Measurements from ENCODE around the gene CHRDL2.
"Not testable (repeated sequence)": the region's sequence is repeated elsewhere in the genome, so short reads cannot be mapped to it uniquely, and the experiment has no call there.

CHRDL2 gene

GRCh38 chr11:74731301-74732094, at the start of gene CHRDL2:
Gene CHRDL2, minus strand, starts transcription at chr11:74731426. Its CDS starts 538 bp downstream, at chr11:74730888.
- DNase-seq (ENCODE audit: low read depth), result no peak

GRCh38 chr11:74780248-74781005, 49.2 kb upstream of the CHRDL2 start:
- no peak for DNase-seq (ENCODE audit: low read depth)

- no peak for DNase-seq (ENCODE audit: low read depth)
Measured at GRCh38 chr11:74778581-74778980, 47.4 kb upstream of the CHRDL2 start.

- DNase-seq (ENCODE audit: low read depth), result no peak
Measured at GRCh38 chr11:74777877-74778276, 46.7 kb upstream of the CHRDL2 start.

- DNase-seq (ENCODE audit: low read depth), result no peak
Measured at GRCh38 chr11:74777038-74777437, 45.8 kb upstream of the CHRDL2 start.

- no peak for DNase-seq (ENCODE audit: low read depth)
Measured at GRCh38 chr11:74776546-74776945, 45.3 kb upstream of the CHRDL2 start.

- no peak for DNase-seq (ENCODE audit: low read depth)
Measured at GRCh38 chr11:74775762-74776161, 44.5 kb upstream of the CHRDL2 start.

- DNase-seq (ENCODE audit: low read depth), result no peak
Measured at GRCh38 chr11:74773476-74773875, 42.2 kb upstream of the CHRDL2 start.

GRCh38 chr11:74771139-74771538, 39.9 kb upstream of the CHRDL2 start:
- DNase-seq (ENCODE audit: low read depth), result no peak

- DNase-seq (ENCODE audit: low read depth), result no peak
Measured at GRCh38 chr11:74770456-74770855, 39.2 kb upstream of the CHRDL2 start.

- no peak for DNase-seq (ENCODE audit: low read depth)
Measured at GRCh38 chr11:74769055-74769707, 38.0 kb upstream of the CHRDL2 start.

- not testable (repeated sequence) for DNase-seq (ENCODE audit: low read depth)
Measured at GRCh38 chr11:74768172-74768651, 37.0 kb upstream of the CHRDL2 start.

- DNase-seq (ENCODE audit: low read depth), result no peak
Measured at GRCh38 chr11:74766905-74767304, 35.7 kb upstream of the CHRDL2 start.

GRCh38 chr11:74756571-74756970, 25.3 kb upstream of the CHRDL2 start:
- no peak for DNase-seq (ENCODE audit: low read depth)

GRCh38 chr11:74755395-74755995, 24.3 kb upstream of the CHRDL2 start:
- DNase-seq (ENCODE audit: low read depth), result no peak

GRCh38 chr11:74754507-74755252, 23.5 kb upstream of the CHRDL2 start:
- peak; percentile 49 for DNase-seq (ENCODE audit: low read depth)

- DNase-seq (ENCODE audit: low read depth), result no peak
Measured at GRCh38 chr11:74751303-74751702, 20.1 kb upstream of the CHRDL2 start.

- DNase-seq (ENCODE audit: low read depth), result not testable (repeated sequence)
Measured at GRCh38 chr11:74750598-74750997, 19.4 kb upstream of the CHRDL2 start.

- no peak for DNase-seq (ENCODE audit: low read depth)
Measured at GRCh38 chr11:74749965-74750296, 18.7 kb upstream of the CHRDL2 start.

GRCh38 chr11:74749127-74749964, 18.1 kb upstream of the CHRDL2 start:
- no peak for DNase-seq (ENCODE audit: low read depth)

Measured in fibroblast of the conjunctiva (primary cell).